ENCODE results near the gene FAM124B. TPM values are rescaled to one million over a fixed set of nuclear protein-coding genes. Genes with fewer than 3 reads are reported as not detected.
A peak's percentile ranks its signal among the peaks of the same experiment; 100 is the strongest.

FAM124B gene
- total RNA-seq, 3 donors from 2014 or later = 2.6 to 7.9 (median 3.5) TPM

DNA sequence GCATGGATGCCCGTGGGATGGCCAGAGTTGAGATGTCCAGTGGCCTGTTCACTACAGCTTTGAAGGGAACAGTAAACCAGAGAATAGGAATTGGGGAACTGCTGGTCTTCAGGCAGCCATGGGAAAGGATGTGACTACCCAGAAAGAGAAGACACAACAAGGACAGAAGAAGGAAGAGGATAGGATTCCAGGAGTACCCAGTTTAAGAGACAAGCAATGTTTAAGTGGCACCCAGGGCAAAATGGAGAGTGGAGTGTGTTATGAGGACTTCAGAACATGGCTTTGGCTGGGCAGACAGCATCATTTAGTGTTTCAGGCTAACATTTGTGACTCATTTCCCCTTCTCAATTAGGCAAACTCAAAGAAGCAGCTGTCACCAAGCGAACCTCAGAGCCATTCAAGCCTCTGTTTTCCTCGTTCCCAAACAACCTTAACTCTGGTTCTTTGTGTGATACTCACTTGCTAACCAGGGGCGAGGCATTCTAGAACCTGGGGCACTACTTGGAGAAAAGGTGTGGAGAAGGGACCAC is 4.0 kb upstream of the FAM124B start:
- TF ChIP-seq, protein P1, sequence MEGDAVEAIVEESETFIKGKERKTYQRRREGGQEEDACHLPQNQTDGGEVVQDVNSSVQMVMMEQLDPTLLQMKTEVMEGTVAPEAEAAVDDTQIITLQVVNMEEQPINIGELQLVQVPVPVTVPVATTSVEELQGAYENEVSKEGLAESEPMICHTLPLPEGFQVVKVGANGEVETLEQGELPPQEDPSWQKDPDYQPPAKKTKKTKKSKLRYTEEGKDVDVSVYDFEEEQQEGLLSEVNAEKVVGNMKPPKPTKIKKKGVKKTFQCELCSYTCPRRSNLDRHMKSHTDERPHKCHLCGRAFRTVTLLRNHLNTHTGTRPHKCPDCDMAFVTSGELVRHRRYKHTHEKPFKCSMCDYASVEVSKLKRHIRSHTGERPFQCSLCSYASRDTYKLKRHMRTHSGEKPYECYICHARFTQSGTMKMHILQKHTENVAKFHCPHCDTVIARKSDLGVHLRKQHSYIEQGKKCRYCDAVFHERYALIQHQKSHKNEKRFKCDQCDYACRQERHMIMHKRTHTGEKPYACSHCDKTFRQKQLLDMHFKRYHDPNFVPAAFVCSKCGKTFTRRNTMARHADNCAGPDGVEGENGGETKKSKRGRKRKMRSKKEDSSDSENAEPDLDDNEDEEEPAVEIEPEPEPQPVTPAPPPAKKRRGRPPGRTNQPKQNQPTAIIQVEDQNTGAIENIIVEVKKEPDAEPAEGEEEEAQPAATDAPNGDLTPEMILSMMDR (IDR thresholded peaks at IDR 0.05) = no peak
- TF ChIP-seq POLR2A (IDR thresholded peaks at IDR 0.05) = no peak
- no peak for TF ChIP-seq POLR2AphosphoS5 (IDR thresholded peaks at IDR 0.05)
- no peaks in the 10 kb centered on the region for H3K4me1 ChIP-seq
- H3K4me3 ChIP-seq = no peak overlapping the region
- H3K9me3 ChIP-seq = peaks cover 0 to 9% of the 10 kb centered on the region in 2 donors
- intact Hi-C loops (cut with DNase I; ENCODE audit: low total_unique reads) = no loop called here
- no peaks in the 10 kb centered on the region for H3K36me3 ChIP-seq
- H3K27ac ChIP-seq = no peak overlapping the region
- no peak for DNase-seq (ENCODE audit: low spot score in 2 of 2)
- no peaks in the 10 kb centered on the region for H3K27me3 ChIP-seq

DNA sequence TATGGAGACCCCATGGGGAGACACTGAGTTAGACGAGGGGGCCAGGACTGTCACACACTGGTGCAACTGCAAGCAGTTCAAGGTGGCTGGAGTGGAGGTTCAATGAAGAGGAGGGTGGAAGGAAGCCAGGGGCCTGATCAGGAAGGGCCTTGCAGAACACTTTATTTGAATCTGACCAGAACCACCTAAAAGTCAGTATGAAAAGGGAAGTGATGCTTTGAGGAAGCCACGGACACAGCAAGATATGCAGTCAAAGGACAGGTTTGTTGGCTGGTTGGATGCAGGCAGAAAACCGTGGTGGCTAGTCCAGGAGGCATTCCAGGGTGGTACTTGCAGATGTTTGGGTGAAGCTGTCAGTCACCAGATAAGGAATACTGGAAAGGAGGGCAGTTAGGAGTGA is 3.5 kb upstream of the FAM124B start:
- no peaks in the 10 kb centered on the region for H3K36me3 ChIP-seq
- TF ChIP-seq POLR2AphosphoS5 (IDR thresholded peaks at IDR 0.05) (no peak), POLR2A (IDR thresholded peaks at IDR 0.05) (no peak)
- TF ChIP-seq, protein P1 (IDR thresholded peaks at IDR 0.05) = no peak
- no peaks in the 10 kb centered on the region for H3K4me1 ChIP-seq
- no peak overlapping the region for H3K27ac ChIP-seq
- no peaks in the 10 kb centered on the region for H3K27me3 ChIP-seq
- intact Hi-C loops (cut with DNase I; ENCODE audit: low total_unique reads) = no loop called here
- DNase-seq (ENCODE audit: low spot score in 2 of 2) = no peak
- peaks cover 0 to 9% of the 10 kb centered on the region in 2 donors for H3K9me3 ChIP-seq
- no peak overlapping the region for H3K4me3 ChIP-seq

DNA sequence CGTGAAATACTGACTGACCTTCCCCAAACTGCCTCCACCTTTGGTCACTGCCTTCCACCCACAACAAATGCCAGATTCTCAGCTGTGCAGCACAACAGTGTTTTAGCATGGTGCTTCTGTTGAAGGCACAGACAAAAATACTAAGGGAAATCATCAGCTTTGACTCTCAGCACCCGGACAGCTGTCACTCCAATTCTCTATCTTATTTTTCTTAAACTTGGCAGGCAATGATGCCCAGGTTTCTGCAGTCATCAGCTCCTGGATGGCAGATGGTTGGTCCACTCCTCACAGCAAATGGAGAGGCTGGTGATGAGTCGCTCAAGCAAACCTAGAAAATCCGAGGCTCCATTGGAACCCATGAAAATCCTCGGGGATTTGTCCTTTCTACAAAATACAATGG is 2.9 kb upstream of the FAM124B start:
- no peak overlapping the region for H3K4me3 ChIP-seq
- no peaks in the 10 kb centered on the region for H3K27me3 ChIP-seq
- no peaks in the 10 kb centered on the region for H3K36me3 ChIP-seq
- intact Hi-C loops (cut with DNase I; ENCODE audit: low total_unique reads) = no loop called here
- H3K4me1 ChIP-seq = no peaks in the 10 kb centered on the region
- no peak for DNase-seq (ENCODE audit: low spot score in 2 of 2)
- TF ChIP-seq POLR2AphosphoS5 (IDR thresholded peaks at IDR 0.05) = no peak
- no peak for TF ChIP-seq POLR2A (IDR thresholded peaks at IDR 0.05)
- TF ChIP-seq, protein P1 (IDR thresholded peaks at IDR 0.05) = no peak
- H3K9me3 ChIP-seq = peaks cover 0 to 9% of the 10 kb centered on the region in 2 donors
- H3K27ac ChIP-seq = no peak overlapping the region

DNA sequence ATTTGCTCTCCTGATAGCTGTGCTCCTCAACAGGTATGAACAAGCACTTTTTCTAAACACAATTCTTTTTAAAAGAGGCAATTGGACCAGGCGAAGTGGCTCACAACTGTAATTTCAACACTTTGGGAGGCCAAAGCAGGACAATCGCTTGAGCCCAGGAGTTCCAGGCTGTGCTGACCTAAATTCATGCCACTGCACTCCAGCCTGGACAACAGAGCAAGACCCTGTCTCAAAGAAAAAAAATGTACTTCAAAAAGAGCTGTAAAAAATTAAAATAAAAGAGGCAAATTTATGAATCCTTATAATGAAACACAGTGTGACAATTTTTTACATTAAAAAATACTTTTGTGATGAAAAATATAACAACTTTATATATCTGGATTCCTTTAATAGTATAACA is 1.8 kb upstream of the FAM124B start:
- Histone ChIP-seq H3K36me3 (no peaks in the 10 kb centered on the region), H3K27me3 (no peaks in the 10 kb centered on the region), H3K9me3 (peaks cover 0 to 9% of the 10 kb centered on the region in 2 donors), H3K27ac (no peak overlapping the region), H3K4me3 (no peak overlapping the region), H3K4me1 (no peaks in the 10 kb centered on the region)
- TF ChIP-seq POLR2AphosphoS5 (IDR thresholded peaks at IDR 0.05) = no peak
- TF ChIP-seq POLR2A (IDR thresholded peaks at IDR 0.05) = no peak
- TF ChIP-seq, protein P1 (IDR thresholded peaks at IDR 0.05) = no peak
- DNase-seq (ENCODE audit: low spot score in 2 of 2) = no peak
- intact Hi-C loops (cut with DNase I; ENCODE audit: low total_unique reads) = no loop called here

DNA sequence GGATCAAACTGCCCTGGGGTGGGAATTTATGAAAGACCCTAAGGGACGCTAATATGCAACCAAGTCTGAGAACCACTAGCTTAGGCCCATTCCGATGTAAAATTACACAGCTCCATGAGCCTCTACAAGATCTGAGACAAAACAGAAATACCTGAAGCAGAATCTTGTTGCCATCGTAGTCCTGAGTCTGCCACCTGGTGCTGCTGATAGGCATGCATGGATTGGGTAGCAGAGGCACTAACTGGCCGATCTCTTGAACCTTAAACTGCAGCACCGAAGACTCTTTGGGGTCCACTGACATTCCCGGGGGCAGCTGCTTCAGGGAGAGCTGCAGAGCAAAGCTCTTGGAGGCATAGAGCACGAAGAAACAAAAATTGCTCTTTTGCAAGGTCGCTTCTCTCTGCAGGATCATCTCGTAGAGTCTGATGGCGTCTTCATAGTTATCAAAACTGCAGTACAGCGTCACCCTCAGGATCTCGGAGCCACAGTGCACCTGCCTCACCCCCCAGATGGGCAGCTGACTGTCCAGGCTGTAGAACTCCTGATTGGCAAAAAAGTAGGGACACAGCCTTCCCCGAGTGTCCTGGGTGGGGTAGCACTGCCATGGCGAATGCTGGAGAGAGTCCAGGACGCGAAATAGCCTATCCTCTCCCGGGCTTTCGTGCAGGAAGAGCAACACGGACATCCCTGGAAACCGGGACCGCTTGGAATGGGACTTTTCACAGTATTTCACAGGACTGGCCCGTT is 848 bp downstream of the FAM124B start:
- Histone ChIP-seq H3K27ac (peak overlapping the region in 1 of 2 donors; percentile 66), H3K36me3 (no peaks in the 10 kb centered on the region), H3K9me3 (peaks cover 0 to 7% of the 10 kb centered on the region in 2 donors), H3K4me3 (peak overlapping the region; percentile 37 to 56 (median 43)), H3K27me3 (no peaks in the 10 kb centered on the region), H3K4me1 (no peaks in the 10 kb centered on the region)
- intact Hi-C loops (cut with DNase I; ENCODE audit: low total_unique reads) = no loop called here
- no peak for DNase-seq (ENCODE audit: low spot score in 2 of 2)
- TF ChIP-seq POLR2AphosphoS5 (IDR thresholded peaks at IDR 0.05) (no peak), POLR2A (IDR thresholded peaks at IDR 0.05) (no peak)
- TF ChIP-seq, protein P1 (IDR thresholded peaks at IDR 0.05) = no peak

All from breast epithelium (tissue), 4 donors.